SJSA1 (cell line): ENCODE results near the gene SERTAD1. TPM values are rescaled to one million over a fixed set of nuclear protein-coding genes. Genes with fewer than 3 reads are reported as not detected.
A peak's percentile ranks its signal among the peaks of the same experiment; 100 is the strongest.
"Not testable (repeated sequence)": the region's sequence is repeated elsewhere in the genome, so short reads cannot be mapped to it uniquely, and the experiment has no call there.

ENCODE experiments used
- DNase-seq, 2 experiments: peaks; one replicate each; pipeline ENCODE4 v3.0.0-alpha.2; 2015 to 2020; ENCODE audit warnings: low spot score in 2 of 2, low read depth in 1 of 2
- H3K27ac ChIP-seq: fragments of 250-450 bp; sonication (Bioruptor Pico); 2 replicates; pipeline ENCODE4 v1.5.1; 2020; ENCODE audit warnings: mild to moderate bottlenecking, moderate library complexity
- H3K27me3 ChIP-seq: fragments of 250-450 bp; sonication (Bioruptor Pico); replicated peaks from 2 replicates; pipeline ENCODE4 v1.5.1; 2020; ENCODE audit warnings: mild to moderate bottlenecking, moderate library complexity
- H3K36me3 ChIP-seq: fragments of 250-450 bp; sonication (Bioruptor Pico); 2 replicates; pipeline ENCODE4 v1.5.1; 2020; ENCODE audit warnings: mild to moderate bottlenecking
- H3K4me1 ChIP-seq: fragments of 250-450 bp; sonication (Bioruptor Pico); replicated peaks from 2 replicates; pipeline ENCODE4 v1.6.1; 2021; ENCODE audit warnings: mild to moderate bottlenecking
- H3K4me3 ChIP-seq: fragments of 250-450 bp; sonication (Bioruptor Pico); 2 replicates; pipeline ENCODE4 v1.5.1; 2020; ENCODE audit warnings: mild to moderate bottlenecking
- H3K9me3 ChIP-seq: fragments of 250-450 bp; sonication (Bioruptor Pico); replicated peaks from 2 replicates; pipeline ENCODE4 v1.5.1; 2020; ENCODE audit warnings: mild to moderate bottlenecking
- total RNA-seq: library from RNA; depleted of rRNA; stranded (reverse); fragments of >200 nt; shearing (Covaris generic); gene quantifications from 2 replicates; pipeline ENCODE4 v1.2.3, GENCODE V29; 2014; rRNA removed

SERTAD1 gene
- total RNA-seq = 25.7 and 38.1 TPM in 2 replicates

- DNase-seq = peak; percentile 99
- H3K27me3 ChIP-seq = no peaks in the 10 kb centered on the region
- H3K9me3 ChIP-seq = no peaks in the 10 kb centered on the region
- H3K36me3 ChIP-seq = peaks cover 22% of the 10 kb centered on the region
- H3K27ac ChIP-seq = peak within 1 kb of the TSS; percentile 88
- peak within 1 kb of the TSS; percentile 66 for H3K4me3 ChIP-seq
- peaks cover 10% of the 10 kb centered on the region for H3K4me1 ChIP-seq
Observed at GRCh38 chr19:40425450-40426287, at the start of gene SERTAD1. Gene SERTAD1 (minus strand): TSS chr19:40425992. CDS start chr19:40423546, 2,446 bp downstream.

GRCh38 chr19:40474737-40475136, 48.9 kb upstream of the SERTAD1 start:
- Histone ChIP-seq H3K27ac (no peak overlapping the region), H3K9me3 (no peaks in the 10 kb centered on the region), H3K27me3 (no peaks in the 10 kb centered on the region), H3K36me3 (no peaks in the 10 kb centered on the region), H3K4me1 (no peaks in the 10 kb centered on the region), H3K4me3 (no peak overlapping the region)
- DNase-seq = no peak

DNA sequence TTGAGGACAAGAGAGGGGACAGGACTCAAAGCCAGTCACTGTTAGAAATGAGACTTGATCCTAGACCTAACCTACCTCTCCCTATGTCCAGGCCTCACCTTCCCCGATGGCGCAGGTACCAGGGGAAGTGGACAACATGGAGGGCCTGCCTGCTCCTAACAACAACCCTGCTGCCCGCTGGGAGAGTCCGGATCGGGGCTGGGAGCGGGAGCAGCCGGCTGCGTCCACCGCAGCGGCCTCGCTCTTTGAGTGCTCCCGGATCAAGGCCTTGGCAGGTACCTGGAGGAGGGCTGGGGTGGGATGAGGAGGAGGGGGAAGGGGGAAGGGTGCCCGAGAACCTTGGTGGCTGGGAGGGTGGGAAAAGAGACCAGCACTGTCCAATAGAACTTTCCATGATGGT, 46.7 kb upstream of the SERTAD1 start:
- no peak overlapping the region for H3K27ac ChIP-seq
- no peaks in the 10 kb centered on the region for H3K36me3 ChIP-seq
- H3K4me3 ChIP-seq = no peak overlapping the region
- H3K4me1 ChIP-seq = no peaks in the 10 kb centered on the region
- H3K27me3 ChIP-seq = peaks cover 3% of the 10 kb centered on the region
- DNase-seq = no peak
- no peaks in the 10 kb centered on the region for H3K9me3 ChIP-seq

- no peak overlapping the region for H3K27ac ChIP-seq
- H3K9me3 ChIP-seq = no peaks in the 10 kb centered on the region
- peaks cover 7% of the 10 kb centered on the region for H3K4me1 ChIP-seq
- no peak for DNase-seq
- H3K36me3 ChIP-seq = no peaks in the 10 kb centered on the region
- H3K4me3 ChIP-seq = no peak overlapping the region
- peaks cover 13% of the 10 kb centered on the region for H3K27me3 ChIP-seq
Observed at GRCh38 chr19:40471111-40471510, 45.3 kb upstream of the SERTAD1 start.

DNA sequence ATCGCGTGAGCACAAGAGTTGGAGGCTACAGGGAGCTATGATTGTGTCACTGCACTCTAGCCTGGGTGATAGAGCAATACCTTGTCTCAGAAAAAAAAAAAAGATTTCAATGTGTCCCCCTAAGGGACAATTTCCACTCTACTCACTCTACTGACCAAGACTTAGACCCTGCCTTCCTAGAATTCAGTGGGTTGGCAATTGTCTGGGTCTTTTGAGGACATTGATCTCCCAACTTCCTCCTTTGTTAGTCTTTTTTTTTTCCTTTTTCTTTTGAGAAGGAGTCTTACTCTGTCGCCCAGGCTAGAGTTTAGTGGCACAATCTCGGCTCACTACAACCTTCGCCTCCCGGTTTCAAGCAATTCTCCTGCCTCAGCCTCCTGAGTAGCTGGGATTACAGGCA, 43.2 kb upstream of the SERTAD1 start:
- Histone ChIP-seq H3K36me3 (no peaks in the 10 kb centered on the region), H3K27ac (no peak overlapping the region), H3K9me3 (no peaks in the 10 kb centered on the region), H3K4me3 (no peak overlapping the region), H3K4me1 (peaks cover 21% of the 10 kb centered on the region), H3K27me3 (peaks cover 13% of the 10 kb centered on the region)
- DNase-seq = no peak

DNA sequence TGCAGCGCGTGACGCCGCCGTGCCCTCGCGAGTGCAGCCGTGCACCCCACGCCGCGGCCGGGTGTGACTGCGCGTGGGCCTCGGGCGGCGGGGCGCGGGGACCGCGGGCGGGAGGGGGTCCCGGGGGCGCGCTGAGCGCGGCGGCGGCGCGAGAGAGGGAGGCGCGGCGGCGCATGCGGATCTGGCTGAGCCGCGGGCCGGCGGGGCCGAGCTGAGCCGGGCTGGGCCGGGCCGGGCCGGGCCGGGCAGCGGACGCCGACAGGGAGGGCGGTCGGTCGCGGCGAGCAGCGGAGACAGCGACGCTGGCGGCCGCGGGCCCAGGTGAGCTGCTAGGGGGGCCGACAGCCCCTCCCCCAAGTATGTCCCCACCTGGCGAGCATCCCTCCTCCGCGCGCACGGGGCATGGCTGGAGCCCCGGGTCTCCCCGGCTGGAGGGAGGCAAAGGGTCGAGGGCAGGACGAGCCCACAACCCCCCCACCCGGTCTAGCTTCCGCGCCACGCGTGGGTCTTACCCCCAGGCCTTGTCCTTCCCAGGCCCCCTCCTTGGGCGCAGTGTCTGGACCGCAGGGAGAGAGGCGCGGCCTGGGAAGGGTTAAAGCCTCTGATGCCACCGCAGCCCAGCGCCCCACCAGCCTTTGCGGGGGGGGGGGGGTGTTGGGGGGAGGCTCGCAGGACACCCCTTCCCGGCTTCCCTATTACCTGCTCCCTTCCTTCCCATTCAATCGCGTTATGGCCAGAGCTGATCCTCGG, 41.4 kb upstream of the SERTAD1 start, which contains the start of gene SPTBN4:
Gene SPTBN4, plus strand, starts transcription at position 17 of the 750 bp plus-strand sequence. CDS start 5,621 bp downstream, outside the sequence.
- Histone ChIP-seq H3K27ac (no peak within 1 kb of the TSS), H3K4me1 (peaks cover 26% of the 10 kb centered on the region), H3K9me3 (no peaks in the 10 kb centered on the region), H3K36me3 (no peaks in the 10 kb centered on the region), H3K27me3 (peaks cover 13% of the 10 kb centered on the region), H3K4me3 (peak within 1 kb of the TSS; percentile 52)
- no peak for DNase-seq

- Histone ChIP-seq H3K27ac (no peak overlapping the region), H3K4me3 (peak overlapping the region; percentile 52), H3K27me3 (peaks cover 13% of the 10 kb centered on the region), H3K36me3 (no peaks in the 10 kb centered on the region), H3K4me1 (peaks cover 26% of the 10 kb centered on the region), H3K9me3 (no peaks in the 10 kb centered on the region)
- no peak for DNase-seq
Observed at GRCh38 chr19:40466219-40466984, 40.6 kb upstream of the SERTAD1 start.

GRCh38 chr19:40465557-40466218, 39.9 kb upstream of the SERTAD1 start, which contains the start of gene BLVRB:
Gene BLVRB (minus strand): TSS chr19:40465745. CDS start chr19:40465688, 57 bp downstream.
- Histone ChIP-seq H3K27me3 (peaks cover 13% of the 10 kb centered on the region), H3K4me3 (peak within 1 kb of the TSS; percentile 52), H3K4me1 (peaks cover 26% of the 10 kb centered on the region), H3K36me3 (no peaks in the 10 kb centered on the region), H3K9me3 (no peaks in the 10 kb centered on the region), H3K27ac (peak within 1 kb of the TSS; percentile 27)
- peak; percentile 99 for DNase-seq

DNA sequence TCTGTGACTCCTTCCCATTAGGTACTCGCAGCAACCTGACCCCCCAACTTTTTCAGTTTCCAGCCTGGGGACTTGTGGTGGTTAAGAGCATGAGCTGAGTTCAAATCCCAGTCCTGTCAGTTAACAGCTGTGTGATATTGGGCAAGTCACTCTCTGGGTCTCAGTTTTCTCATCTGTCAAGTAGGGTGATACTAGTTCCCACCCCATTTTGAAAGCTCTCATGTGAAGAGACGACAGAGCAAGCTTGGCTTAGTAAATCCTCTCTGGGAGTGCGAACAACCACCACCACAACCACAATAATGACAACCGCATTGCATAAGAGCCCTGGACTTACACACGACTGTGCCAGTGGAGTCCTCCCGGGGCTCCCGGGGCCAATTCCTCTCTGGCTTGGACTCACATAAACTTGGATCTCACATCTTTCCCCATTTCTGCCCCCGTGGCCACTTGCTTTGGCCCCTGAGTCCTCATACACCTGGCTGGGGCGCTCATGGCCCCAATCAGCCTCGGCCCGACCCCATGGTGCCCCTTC, 39.3 kb upstream of the SERTAD1 start:
- no peak for DNase-seq
- Histone ChIP-seq H3K4me3 (peak overlapping the region; percentile 52), H3K27ac (peak overlapping the region; percentile 27), H3K27me3 (peaks cover 13% of the 10 kb centered on the region), H3K36me3 (no peaks in the 10 kb centered on the region), H3K4me1 (peaks cover 26% of the 10 kb centered on the region), H3K9me3 (no peaks in the 10 kb centered on the region)

DNA sequence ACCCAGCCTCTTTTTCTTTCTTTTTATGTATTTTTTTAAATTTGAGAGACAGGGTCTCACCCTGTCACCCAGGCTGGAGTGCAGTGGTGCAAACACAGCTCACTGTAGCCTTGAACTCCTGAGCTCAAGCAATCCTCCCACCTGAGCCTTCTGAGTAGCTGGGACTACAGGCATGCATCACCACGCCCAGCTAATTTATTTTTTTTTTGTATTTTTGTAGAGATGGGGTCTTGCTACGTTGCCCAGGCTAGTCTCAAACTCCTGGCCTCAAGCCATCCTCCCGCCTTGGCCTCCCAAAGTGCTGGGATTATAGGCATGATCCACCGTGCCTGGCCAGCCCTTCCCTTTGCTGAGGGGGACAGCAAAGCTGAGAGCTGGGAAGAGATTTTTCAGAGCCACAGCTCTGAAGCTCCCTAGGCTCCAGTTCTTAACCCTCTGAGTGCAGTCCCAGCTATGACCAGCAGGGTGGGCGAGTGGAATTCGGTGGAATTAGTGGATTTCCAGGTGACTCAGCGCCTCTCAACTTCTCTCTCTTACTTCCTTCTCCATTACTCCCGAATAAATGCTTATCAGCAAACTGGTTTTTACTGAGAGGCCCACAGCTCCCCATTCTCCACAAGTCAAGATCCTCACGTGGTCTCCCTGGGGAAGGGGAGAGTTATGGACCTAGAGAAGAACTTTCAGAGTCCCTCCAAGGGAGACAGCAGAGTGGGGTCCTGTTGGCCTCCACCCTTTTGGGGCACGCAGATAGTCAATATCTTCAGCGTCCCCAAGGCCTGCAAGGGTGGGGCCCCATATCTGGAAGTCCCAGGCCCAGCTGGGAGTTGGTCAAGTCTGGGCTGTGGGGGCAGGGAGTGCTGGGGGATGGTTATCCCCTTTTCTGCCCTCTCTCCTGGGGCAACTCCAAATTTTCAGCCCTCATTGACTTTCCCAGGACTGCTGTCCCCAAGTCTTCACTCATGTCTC, 38.5 kb upstream of the SERTAD1 start:
- Histone ChIP-seq H3K27me3 (peaks cover 13% of the 10 kb centered on the region), H3K27ac (peak overlapping the region; percentile 36), H3K4me1 (peaks cover 26% of the 10 kb centered on the region), H3K36me3 (no peaks in the 10 kb centered on the region), H3K9me3 (no peaks in the 10 kb centered on the region), H3K4me3 (peak overlapping the region; percentile 52)
- DNase-seq = peak; percentile 77 to 93

DNA sequence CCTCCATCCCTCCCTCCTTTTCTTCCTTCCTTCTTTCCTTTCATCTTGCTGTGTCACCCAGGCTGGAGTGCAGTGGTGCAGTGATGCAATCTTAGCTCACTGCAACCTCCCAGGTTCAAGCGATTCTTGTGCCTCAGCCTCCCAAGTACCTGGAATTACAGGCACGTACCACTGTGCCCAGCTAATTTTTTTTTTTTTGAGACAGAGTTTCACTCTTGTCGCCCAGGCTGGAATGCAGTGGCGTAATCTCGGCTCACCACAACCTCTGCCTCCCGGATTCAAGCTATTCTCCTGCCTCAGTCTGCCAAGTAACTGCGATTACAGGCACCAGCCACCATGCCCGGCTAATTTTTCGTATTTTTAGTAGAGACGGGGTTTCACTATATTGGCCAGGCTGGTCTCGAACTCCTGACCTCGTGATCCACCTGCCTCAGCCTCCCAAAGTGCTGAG, 37.8 kb upstream of the SERTAD1 start:
- not testable (repeated sequence) for H3K9me3 ChIP-seq, H3K36me3 ChIP-seq, H3K4me3 ChIP-seq
- H3K27me3 ChIP-seq = peaks cover 13% of the 10 kb centered on the region
- peak overlapping the region; percentile 36; the same call in 1 of the 2 replicates for H3K27ac ChIP-seq
- peaks cover 26% of the 10 kb centered on the region for H3K4me1 ChIP-seq
- DNase-seq = peak in 1 of 2 experiments; percentile 13
